A673 (cell line): Measurements from ENCODE around the gene PTPN14.

Experiments
- EZH2 ChIP-seq: fragments of 200-600 bp; sonication (generic); IDR thresholded peaks from 2 replicates; pipeline ENCODE4 v1.6.1; 2017; ENCODE audit warnings: borderline replicate concordance, low read depth, mild to moderate bottlenecking, mixed read lengths, antibody characterized with exemption, low read length; ENCODE audit not compliant: poor library complexity, severe bottlenecking
- TF ChIP-seq, protein P1 (sequence below): fragments of 300-800, 200-600 bp; sonication (generic); conservative IDR thresholded peaks from 2 replicates; pipeline ENCODE4 v1.5.1; 2017; ENCODE audit warnings: low read depth, mild to moderate bottlenecking, antibody characterized with exemption, low read length, moderate library complexity, mixed read lengths

DNA sequence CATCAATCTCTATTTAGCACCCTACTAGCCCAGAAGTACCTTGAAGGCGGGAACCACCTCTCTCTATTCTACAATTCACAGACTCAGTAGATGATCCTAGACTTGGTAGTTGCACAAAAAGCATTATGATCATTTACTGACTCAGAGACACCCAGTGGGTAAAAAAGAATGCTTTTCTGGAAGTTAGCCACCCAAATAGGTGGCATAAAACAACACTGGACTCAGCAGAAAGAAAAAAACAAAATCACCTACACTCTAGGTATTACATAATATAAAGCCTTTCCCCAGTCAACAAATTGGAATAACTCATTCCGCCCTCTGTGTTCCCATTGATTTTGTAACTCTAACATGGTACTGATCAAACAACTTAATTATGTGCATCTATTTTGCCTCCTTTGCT, 126.3 kb downstream of the PTPN14 start:
- TF ChIP-seq, protein P1, sequence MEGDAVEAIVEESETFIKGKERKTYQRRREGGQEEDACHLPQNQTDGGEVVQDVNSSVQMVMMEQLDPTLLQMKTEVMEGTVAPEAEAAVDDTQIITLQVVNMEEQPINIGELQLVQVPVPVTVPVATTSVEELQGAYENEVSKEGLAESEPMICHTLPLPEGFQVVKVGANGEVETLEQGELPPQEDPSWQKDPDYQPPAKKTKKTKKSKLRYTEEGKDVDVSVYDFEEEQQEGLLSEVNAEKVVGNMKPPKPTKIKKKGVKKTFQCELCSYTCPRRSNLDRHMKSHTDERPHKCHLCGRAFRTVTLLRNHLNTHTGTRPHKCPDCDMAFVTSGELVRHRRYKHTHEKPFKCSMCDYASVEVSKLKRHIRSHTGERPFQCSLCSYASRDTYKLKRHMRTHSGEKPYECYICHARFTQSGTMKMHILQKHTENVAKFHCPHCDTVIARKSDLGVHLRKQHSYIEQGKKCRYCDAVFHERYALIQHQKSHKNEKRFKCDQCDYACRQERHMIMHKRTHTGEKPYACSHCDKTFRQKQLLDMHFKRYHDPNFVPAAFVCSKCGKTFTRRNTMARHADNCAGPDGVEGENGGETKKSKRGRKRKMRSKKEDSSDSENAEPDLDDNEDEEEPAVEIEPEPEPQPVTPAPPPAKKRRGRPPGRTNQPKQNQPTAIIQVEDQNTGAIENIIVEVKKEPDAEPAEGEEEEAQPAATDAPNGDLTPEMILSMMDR, result no peak
- TF ChIP-seq EZH2, result no peak
